Metanephros (tissue), 1 donor: ENCODE results near the gene OR52J3. TPM values are rescaled to one million over a fixed set of nuclear protein-coding genes. Genes with fewer than 3 reads are reported as not detected.

Experiments
- total RNA-seq: library from RNA; depleted of rRNA; stranded (reverse); fragments of >200 nt; gene quantifications from one replicate; pipeline ENCODE4 v1.2.3, GENCODE V29; 2014

Gene OR52J3
- not detected for total RNA-seq

DNA sequence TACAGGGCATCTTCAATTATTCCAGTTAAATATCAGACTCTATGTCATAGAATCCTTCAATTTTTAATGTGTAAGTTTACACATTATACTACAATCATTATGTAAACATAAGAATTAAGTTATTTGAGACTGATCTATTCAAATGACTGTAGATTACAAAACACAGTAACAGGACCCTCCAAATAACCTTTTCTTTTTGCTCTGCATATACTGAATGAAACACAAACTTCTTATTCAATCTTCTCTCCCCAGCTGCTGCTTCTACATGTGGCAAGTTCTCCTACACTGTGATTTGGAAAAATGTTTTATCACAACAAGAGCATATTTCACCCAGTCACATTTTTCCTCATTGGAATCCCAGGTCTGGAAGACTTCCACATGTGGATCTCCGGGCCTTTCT is at the start of gene OR52J3:
OR52J3 (plus strand) TSS at position 301 of the 400 bp plus-strand sequence; CDS start at position 301, 0 bp downstream.

DNA sequence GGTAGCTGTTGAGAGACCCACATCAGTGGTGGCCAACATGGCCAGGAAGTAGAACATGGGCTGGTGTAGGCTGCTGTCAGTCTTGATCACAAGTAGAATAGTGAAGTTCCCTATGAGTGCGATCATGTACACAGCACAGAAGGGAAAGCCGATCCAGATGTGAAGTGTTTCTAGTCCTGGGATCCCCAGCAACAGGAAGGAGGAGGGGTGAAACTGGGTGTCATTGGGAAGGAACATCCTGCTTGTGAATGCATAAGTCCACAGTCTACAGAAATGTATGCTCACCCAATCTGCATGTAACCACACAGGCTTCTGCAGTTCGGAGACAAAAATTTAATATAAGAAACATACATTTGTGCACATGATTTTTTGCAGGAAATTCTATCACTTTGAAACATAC is 13.1 kb downstream of the OR52J3 start, which contains the start of gene OR52E2:
OR52E2 (minus strand) TSS at position 237 of the 400 bp plus-strand sequence; CDS start at position 237, 0 bp downstream.

DNA sequence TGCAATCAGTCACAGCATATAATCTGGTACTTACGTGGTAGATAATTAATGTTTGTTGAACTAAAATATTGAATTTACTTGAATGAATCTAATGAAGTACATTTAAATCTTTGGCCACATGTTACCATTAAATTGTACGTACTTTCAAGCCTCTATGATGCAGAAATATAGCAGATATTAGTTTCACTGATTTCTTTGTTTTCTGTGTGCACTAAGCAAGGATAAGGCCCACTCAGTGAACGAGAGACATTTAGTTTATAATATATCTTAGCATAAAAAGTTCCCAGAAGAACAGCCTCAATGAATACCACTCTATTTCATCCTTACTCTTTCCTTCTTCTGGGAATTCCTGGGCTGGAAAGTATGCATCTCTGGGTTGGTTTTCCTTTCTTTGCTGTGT is 22.9 kb downstream of the OR52J3 start, which contains the start of gene OR52E1:
OR52E1 (plus strand) TSS at position 301 of the 400 bp plus-strand sequence.

Other genes starting within 250 kb of the OR52J3 start
- not detected for gene OR52R1, start 242.1 kb upstream of the OR52J3 start, total RNA-seq
- 0.18 TPM for gene OR51F2, start 225.2 kb upstream of the OR52J3 start, total RNA-seq
- not detected for gene OR51S1, start 197.3 kb upstream of the OR52J3 start, total RNA-seq
- gene OR51T1, start 164.6 kb upstream of the OR52J3 start, total RNA-seq, result not detected
- not detected for gene OR51A7, start 142.7 kb upstream of the OR52J3 start, total RNA-seq
- gene OR51G2, start 127.2 kb upstream of the OR52J3 start, total RNA-seq, result not detected
- not detected for gene OR51G1, start 122.2 kb upstream of the OR52J3 start, total RNA-seq
- gene OR51A4, start 98.9 kb upstream of the OR52J3 start, total RNA-seq, result not detected
- gene OR51A2, start 90.8 kb upstream of the OR52J3 start, total RNA-seq, result not detected
- gene OR51L1, start 51.7 kb upstream of the OR52J3 start, total RNA-seq, result not detected
- gene OR52E2, start 13.1 kb downstream of the OR52J3 start, total RNA-seq, result not detected
- not detected for gene OR52E1, start 23.0 kb downstream of the OR52J3 start, total RNA-seq
- gene OR52A5, start 91.8 kb downstream of the OR52J3 start, total RNA-seq, result not detected
- not detected for gene OR52A1, start 108.2 kb downstream of the OR52J3 start, total RNA-seq
- gene OR51V1, start 154.2 kb downstream of the OR52J3 start, total RNA-seq, result not detected
- gene HBB, start 180.5 kb downstream of the OR52J3 start, total RNA-seq, result 1,761 TPM
- 1.3 TPM for gene HBD, start 188.0 kb downstream of the OR52J3 start, total RNA-seq
- gene HBG1, start 203.3 kb downstream of the OR52J3 start, total RNA-seq, result 65.3 TPM
- gene HBG2, start 208.3 kb downstream of the OR52J3 start, total RNA-seq, result 14,762 TPM
- gene HBE1, start 223.4 kb downstream of the OR52J3 start, total RNA-seq, result 23.8 TPM